Measurements from ENCODE around the gene TCF4.

The TCF4 gene

GRCh38 chr18:55607773-55608172, 19.8 kb upstream of the TCF4 start:
- Histone ChIP-seq H3K27me3 (ENCODE audit: control insufficient read depth, insufficient read depth, low read length) (no peaks in the 10 kb centered on the region), H3K9ac (ENCODE audit: low read depth, low read length) (no peak overlapping the region), H3K4me3 (ENCODE audit: low read depth, low read length) (no peak overlapping the region), H3K36me3 (ENCODE audit: control insufficient read depth, insufficient read depth, low read length) (no peaks in the 10 kb centered on the region), H3K9me3 (ENCODE audit: control insufficient read depth, insufficient read depth, low read length) (no peaks in the 10 kb centered on the region), H3K4me1 (ENCODE audit: control insufficient read depth, insufficient read depth, low read length) (no peaks in the 10 kb centered on the region)

- no peak overlapping the region for H3K4me3 ChIP-seq (ENCODE audit: low read depth, low read length)
- no peaks in the 10 kb centered on the region for H3K27me3 ChIP-seq (ENCODE audit: control insufficient read depth, insufficient read depth, low read length)
- H3K9me3 ChIP-seq (ENCODE audit: control insufficient read depth, insufficient read depth, low read length), result no peaks in the 10 kb centered on the region
- H3K36me3 ChIP-seq (ENCODE audit: control insufficient read depth, insufficient read depth, low read length), result no peaks in the 10 kb centered on the region
- no peak overlapping the region for H3K9ac ChIP-seq (ENCODE audit: low read depth, low read length)
- H3K4me1 ChIP-seq (ENCODE audit: control insufficient read depth, insufficient read depth, low read length), result no peaks in the 10 kb centered on the region
Observed at GRCh38 chr18:55605733-55606338, 17.8 kb upstream of the TCF4 start.

DNA sequence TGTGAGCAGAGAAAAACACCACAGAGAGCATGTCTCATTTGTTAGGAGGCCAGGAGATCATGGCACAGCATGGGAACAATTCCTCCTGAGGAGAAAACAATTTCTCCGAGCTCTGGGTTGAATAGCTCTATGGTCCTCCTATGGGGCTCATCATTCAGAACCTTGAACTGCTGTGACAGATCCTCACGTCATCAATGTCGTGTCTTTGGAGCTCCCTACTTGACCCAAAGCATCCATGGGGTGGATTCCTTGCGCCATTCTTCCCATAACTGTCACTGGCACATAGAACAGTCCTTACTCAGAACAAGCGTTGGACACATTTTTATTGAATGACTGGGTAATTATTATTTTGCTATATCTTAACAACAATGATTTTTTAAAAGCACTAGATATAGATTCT, 15.8 kb upstream of the TCF4 start:
- no peaks in the 10 kb centered on the region for H3K9me3 ChIP-seq (ENCODE audit: control insufficient read depth, insufficient read depth, low read length)
- no peaks in the 10 kb centered on the region for H3K36me3 ChIP-seq (ENCODE audit: control insufficient read depth, insufficient read depth, low read length)
- no peak overlapping the region for H3K9ac ChIP-seq (ENCODE audit: low read depth, low read length)
- H3K27me3 ChIP-seq (ENCODE audit: control insufficient read depth, insufficient read depth, low read length), result no peaks in the 10 kb centered on the region
- H3K4me3 ChIP-seq (ENCODE audit: low read depth, low read length), result no peak overlapping the region
- H3K4me1 ChIP-seq (ENCODE audit: control insufficient read depth, insufficient read depth, low read length), result no peaks in the 10 kb centered on the region

DNA sequence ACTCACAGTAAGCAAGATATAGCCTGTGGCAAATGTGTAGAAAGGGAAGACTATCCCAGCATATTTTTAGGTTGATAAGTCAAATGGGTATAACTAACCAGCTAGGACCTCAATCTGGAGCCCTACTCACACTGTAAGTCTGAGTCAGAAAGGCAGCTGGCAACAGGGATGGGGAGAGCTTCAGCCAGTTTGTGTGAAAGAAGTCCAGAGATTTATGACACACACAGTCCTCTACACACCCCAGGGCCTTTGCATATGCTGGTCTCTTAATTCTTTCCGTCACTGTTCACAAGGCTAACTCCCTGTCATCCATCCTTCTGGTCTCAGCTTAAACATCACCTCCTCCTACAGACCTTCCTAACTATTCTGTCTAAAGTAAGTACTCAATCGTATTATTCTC, 5.9 kb upstream of the TCF4 start:
- peaks cover 4% of the 10 kb centered on the region for H3K4me1 ChIP-seq (ENCODE audit: control insufficient read depth, insufficient read depth, low read length)
- no peak overlapping the region for H3K9ac ChIP-seq (ENCODE audit: low read depth, low read length)
- no peaks in the 10 kb centered on the region for H3K36me3 ChIP-seq (ENCODE audit: control insufficient read depth, insufficient read depth, low read length)
- no peaks in the 10 kb centered on the region for H3K27me3 ChIP-seq (ENCODE audit: control insufficient read depth, insufficient read depth, low read length)
- H3K4me3 ChIP-seq (ENCODE audit: low read depth, low read length), result no peak overlapping the region
- H3K9me3 ChIP-seq (ENCODE audit: control insufficient read depth, insufficient read depth, low read length), result no peaks in the 10 kb centered on the region

- Histone ChIP-seq H3K27me3 (ENCODE audit: control insufficient read depth, insufficient read depth, low read length) (no peaks in the 10 kb centered on the region), H3K4me1 (ENCODE audit: control insufficient read depth, insufficient read depth, low read length) (peaks cover 4% of the 10 kb centered on the region), H3K9me3 (ENCODE audit: control insufficient read depth, insufficient read depth, low read length) (no peaks in the 10 kb centered on the region), H3K36me3 (ENCODE audit: control insufficient read depth, insufficient read depth, low read length) (no peaks in the 10 kb centered on the region), H3K4me3 (ENCODE audit: low read depth, low read length) (no peak overlapping the region), H3K9ac (ENCODE audit: low read depth, low read length) (no peak overlapping the region)
Observed at GRCh38 chr18:55592572-55592971, 4.6 kb upstream of the TCF4 start.

- no peaks in the 10 kb centered on the region for H3K27me3 ChIP-seq (ENCODE audit: control insufficient read depth, insufficient read depth, low read length)
- no peaks in the 10 kb centered on the region for H3K9me3 ChIP-seq (ENCODE audit: control insufficient read depth, insufficient read depth, low read length)
- no peak overlapping the region for H3K9ac ChIP-seq (ENCODE audit: low read depth, low read length)
- H3K4me3 ChIP-seq (ENCODE audit: low read depth, low read length), result no peak overlapping the region
- H3K4me1 ChIP-seq (ENCODE audit: control insufficient read depth, insufficient read depth, low read length), result peaks cover 4% of the 10 kb centered on the region
- no peaks in the 10 kb centered on the region for H3K36me3 ChIP-seq (ENCODE audit: control insufficient read depth, insufficient read depth, low read length)
Observed at GRCh38 chr18:55592106-55592505, 4.1 kb upstream of the TCF4 start.

GRCh38 chr18:55589625-55590291, 1.8 kb upstream of the TCF4 start:
- Histone ChIP-seq H3K27me3 (ENCODE audit: control insufficient read depth, insufficient read depth, low read length) (no peaks in the 10 kb centered on the region), H3K4me1 (ENCODE audit: control insufficient read depth, insufficient read depth, low read length) (peaks cover 9% of the 10 kb centered on the region), H3K9me3 (ENCODE audit: control insufficient read depth, insufficient read depth, low read length) (no peaks in the 10 kb centered on the region), H3K36me3 (ENCODE audit: control insufficient read depth, insufficient read depth, low read length) (no peaks in the 10 kb centered on the region), H3K9ac (ENCODE audit: low read depth, low read length) (peak overlapping the region; percentile 93), H3K4me3 (ENCODE audit: low read depth, low read length) (peak overlapping the region; percentile 91)

DNA sequence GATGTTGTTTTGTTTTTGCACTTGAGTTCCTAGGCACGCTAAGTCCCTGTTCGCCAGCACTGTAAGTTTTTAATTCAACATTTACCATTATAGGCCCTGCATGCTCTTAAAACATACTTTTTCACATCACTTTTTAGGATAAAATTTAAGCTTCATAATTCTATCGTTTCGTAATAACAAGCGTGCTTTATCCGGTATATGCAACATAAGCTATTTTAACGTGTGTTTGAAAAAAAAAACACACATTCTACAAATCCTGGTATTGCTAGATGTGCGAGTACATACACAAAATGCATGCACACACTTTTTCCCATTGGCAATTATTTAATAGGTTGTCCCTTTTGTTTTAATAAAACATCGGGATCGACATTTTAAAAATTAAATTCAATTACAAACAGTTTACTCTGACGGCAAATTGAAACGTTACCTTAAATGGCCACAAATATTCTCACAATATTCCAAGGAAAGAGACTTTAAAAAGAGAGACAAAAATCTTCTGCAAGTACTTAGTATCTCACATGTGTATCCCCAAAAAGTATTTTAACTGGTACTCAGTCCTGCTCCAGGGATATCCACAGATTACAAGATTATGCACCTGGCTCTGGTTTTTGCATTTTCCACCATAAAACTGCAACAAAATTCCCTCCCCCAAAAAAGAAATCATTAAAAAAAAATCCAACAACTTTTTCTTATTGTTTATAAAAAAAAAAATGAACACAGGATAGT, 1.0 kb upstream of the TCF4 start:
- Histone ChIP-seq H3K27me3 (ENCODE audit: control insufficient read depth, insufficient read depth, low read length) (no peaks in the 10 kb centered on the region), H3K9me3 (ENCODE audit: control insufficient read depth, insufficient read depth, low read length) (no peaks in the 10 kb centered on the region), H3K4me3 (ENCODE audit: low read depth, low read length) (peak overlapping the region; percentile 91), H3K4me1 (ENCODE audit: control insufficient read depth, insufficient read depth, low read length) (peaks cover 13% of the 10 kb centered on the region), H3K36me3 (ENCODE audit: control insufficient read depth, insufficient read depth, low read length) (no peaks in the 10 kb centered on the region), H3K9ac (ENCODE audit: low read depth, low read length) (peak overlapping the region; percentile 82)

DNA sequence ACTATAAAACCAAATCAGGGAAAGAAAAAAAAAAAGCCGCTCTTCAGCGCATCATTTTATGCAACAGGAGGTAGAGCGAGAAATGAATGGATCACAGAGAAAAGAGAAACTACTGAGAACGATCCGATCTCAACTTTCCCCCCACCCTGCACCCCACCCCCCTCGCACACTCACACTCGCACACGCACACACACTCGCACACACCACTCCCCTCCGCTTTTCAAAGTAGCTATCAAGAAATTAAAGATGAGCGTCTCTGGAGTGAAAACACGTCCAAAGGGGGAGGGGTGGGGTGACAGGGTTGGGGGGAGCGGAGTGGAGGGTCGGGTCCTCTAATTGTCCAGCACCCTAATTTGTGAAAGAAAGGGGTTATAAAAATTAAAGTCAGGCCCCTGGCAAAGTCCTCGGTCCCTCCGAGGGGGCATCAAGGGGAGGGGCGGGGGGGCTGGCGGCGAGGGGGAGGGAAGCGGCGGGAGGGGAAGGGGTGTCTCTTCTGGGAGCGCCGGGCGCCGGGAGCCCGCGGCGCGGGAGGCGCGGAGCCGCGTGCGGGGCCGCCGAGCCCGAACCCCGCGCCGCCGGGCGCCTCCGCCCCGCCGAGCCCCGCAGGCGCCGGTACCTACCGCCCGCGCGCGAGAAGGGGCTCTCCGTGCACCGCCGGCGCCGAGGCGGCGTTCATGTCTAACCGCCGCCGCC, 428 bp downstream of the TCF4 start:
- Histone ChIP-seq H3K36me3 (ENCODE audit: control insufficient read depth, insufficient read depth, low read length) (no peaks in the 10 kb centered on the region), H3K9ac (ENCODE audit: low read depth, low read length) (no peak overlapping the region), H3K4me1 (ENCODE audit: control insufficient read depth, insufficient read depth, low read length) (peaks cover 19% of the 10 kb centered on the region), H3K27me3 (ENCODE audit: control insufficient read depth, insufficient read depth, low read length) (no peaks in the 10 kb centered on the region), H3K4me3 (ENCODE audit: low read depth, low read length) (peak overlapping the region; percentile 62), H3K9me3 (ENCODE audit: control insufficient read depth, insufficient read depth, low read length) (no peaks in the 10 kb centered on the region)

GRCh38 chr18:55585920-55586561, 2.0 kb downstream of the TCF4 start:
- peak overlapping the region; percentile 60 for H3K4me3 ChIP-seq (ENCODE audit: low read depth, low read length)
- H3K9me3 ChIP-seq (ENCODE audit: control insufficient read depth, insufficient read depth, low read length), result no peaks in the 10 kb centered on the region
- peaks cover 33% of the 10 kb centered on the region for H3K4me1 ChIP-seq (ENCODE audit: control insufficient read depth, insufficient read depth, low read length)
- no peaks in the 10 kb centered on the region for H3K36me3 ChIP-seq (ENCODE audit: control insufficient read depth, insufficient read depth, low read length)
- H3K27me3 ChIP-seq (ENCODE audit: control insufficient read depth, insufficient read depth, low read length), result no peaks in the 10 kb centered on the region
- no peak overlapping the region for H3K9ac ChIP-seq (ENCODE audit: low read depth, low read length)

DNA sequence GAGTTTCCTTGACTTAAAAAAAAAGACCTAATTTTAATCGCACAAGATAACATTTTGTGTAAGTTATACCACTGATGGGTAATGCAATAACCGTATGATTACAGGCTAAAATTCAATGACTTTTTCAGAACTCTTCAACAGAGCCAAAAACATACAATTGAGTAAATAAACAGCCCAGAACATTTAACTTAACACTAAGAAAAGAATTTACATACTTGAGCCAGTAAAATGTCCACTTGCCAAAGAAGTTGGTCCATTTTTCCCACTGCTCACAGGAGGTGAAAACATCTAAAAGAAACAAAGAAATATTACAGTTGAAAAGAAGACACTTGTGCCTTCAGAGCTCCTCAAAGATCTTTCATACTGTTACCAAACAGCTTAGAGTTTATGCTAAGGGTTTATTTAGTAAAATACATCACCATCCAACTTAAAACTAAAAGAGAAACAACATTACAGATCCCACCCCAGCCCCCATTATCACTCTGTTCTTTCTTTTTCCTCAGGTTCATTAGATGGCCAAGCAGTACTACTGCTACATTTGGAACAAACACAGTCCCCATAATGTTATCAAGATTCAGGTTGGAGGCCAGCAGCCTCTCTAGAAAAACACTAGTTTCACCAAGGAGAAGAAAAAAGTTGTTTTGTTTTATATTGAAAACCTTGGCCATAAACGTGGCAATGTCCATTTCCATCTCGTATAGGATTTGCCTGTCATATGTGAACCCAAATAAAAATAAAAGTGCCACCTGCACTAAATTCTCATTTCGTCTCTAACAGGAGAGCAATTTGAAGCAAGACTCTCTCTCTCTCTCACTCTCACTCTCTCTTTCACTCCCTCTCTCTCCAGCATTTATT, 2.7 kb downstream of the TCF4 start:
- peak overlapping the region; percentile 60 for H3K4me3 ChIP-seq (ENCODE audit: low read depth, low read length)
- no peak overlapping the region for H3K9ac ChIP-seq (ENCODE audit: low read depth, low read length)
- no peaks in the 10 kb centered on the region for H3K9me3 ChIP-seq (ENCODE audit: control insufficient read depth, insufficient read depth, low read length)
- peaks cover 38% of the 10 kb centered on the region for H3K4me1 ChIP-seq (ENCODE audit: control insufficient read depth, insufficient read depth, low read length)
- no peaks in the 10 kb centered on the region for H3K27me3 ChIP-seq (ENCODE audit: control insufficient read depth, insufficient read depth, low read length)
- H3K36me3 ChIP-seq (ENCODE audit: control insufficient read depth, insufficient read depth, low read length), result no peaks in the 10 kb centered on the region

Measured in iPS-15b (cell line).